ENCODE data around the gene CGN.
"Not testable (repeated sequence)": the region's sequence is repeated elsewhere in the genome, so short reads cannot be mapped to it uniquely, and the experiment has no call there.

CGN gene

GRCh38 chr1:151513626-151514121, 2.5 kb downstream of the CGN start:
- Histone ChIP-seq H3K36me3 (ENCODE audit: control insufficient read depth, insufficient read depth, low read length) (peaks cover 2% of the 10 kb centered on the region), H3K27me3 (ENCODE audit: control insufficient read depth, insufficient read depth, low read length) (no peaks in the 10 kb centered on the region), H3K9ac (ENCODE audit: low read length) (peak overlapping the region; percentile 91), H3K9me3 (ENCODE audit: control insufficient read depth, low read length) (no peaks in the 10 kb centered on the region), H3K4me1 (ENCODE audit: control insufficient read depth, insufficient read depth, low read length) (peaks cover 61% of the 10 kb centered on the region), H3K4me3 (ENCODE audit: low read length) (peak overlapping the region; percentile 53)

DNA sequence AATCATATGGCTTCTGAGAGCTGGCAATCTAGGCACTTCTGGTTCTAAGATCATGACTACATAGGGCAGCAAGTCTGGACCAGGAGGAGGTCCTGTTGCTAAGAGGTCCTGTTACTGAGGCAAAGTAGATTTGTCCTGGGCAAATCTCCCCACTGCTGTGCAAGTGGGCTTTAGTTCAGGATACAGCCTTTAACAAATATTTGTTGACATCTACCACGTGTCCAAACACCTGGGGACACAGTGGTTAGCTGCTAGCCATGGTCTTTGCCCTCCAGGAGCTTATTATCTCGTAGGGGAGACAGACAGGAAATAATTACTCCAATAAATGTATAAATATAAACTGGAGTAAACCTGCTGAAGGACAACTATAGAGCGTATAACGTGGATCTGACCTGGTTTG, 3.2 kb downstream of the CGN start:
- H3K4me1 ChIP-seq (ENCODE audit: control insufficient read depth, insufficient read depth, low read length): peaks cover 57% of the 10 kb centered on the region
- no peaks in the 10 kb centered on the region for H3K9me3 ChIP-seq (ENCODE audit: control insufficient read depth, low read length)
- peaks cover 9% of the 10 kb centered on the region for H3K36me3 ChIP-seq (ENCODE audit: control insufficient read depth, insufficient read depth, low read length)
- no peak overlapping the region for H3K4me3 ChIP-seq (ENCODE audit: low read length)
- H3K27me3 ChIP-seq (ENCODE audit: control insufficient read depth, insufficient read depth, low read length): no peaks in the 10 kb centered on the region
- H3K9ac ChIP-seq (ENCODE audit: low read length): peak overlapping the region; percentile 91

- Histone ChIP-seq H3K9ac (ENCODE audit: low read length) (no peak overlapping the region), H3K4me3 (ENCODE audit: low read length) (no peak overlapping the region), H3K9me3 (ENCODE audit: control insufficient read depth, low read length) (no peaks in the 10 kb centered on the region)
Observed at GRCh38 chr1:151515265-151515664, 4.1 kb downstream of the CGN start.

DNA sequence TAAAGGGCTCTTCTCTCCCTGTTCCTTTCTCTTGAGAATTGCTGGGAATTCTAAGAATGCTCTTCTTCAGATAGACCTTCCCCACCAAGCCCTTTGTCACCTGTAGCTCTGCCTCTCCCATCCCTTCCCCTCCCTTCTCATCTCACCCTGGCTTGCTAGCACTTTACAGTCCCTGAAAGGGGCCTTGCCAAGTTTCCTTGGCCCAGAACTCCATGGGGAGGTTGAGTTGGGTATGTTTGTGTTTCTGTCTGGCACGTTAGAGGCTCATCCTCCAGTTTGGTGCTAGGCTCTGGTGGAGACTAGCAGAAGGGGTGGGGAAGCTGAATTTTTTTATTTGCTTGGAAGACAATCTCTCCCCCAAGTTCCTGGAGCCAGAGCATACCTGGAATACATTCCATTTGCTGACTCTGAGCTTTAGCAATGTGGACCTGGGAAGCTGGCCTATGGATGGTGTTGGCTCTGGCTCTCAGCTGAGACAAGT, 4.9 kb downstream of the CGN start:
- peak overlapping the region; percentile 41 for H3K9ac ChIP-seq (ENCODE audit: low read length)
- no peaks in the 10 kb centered on the region for H3K9me3 ChIP-seq (ENCODE audit: control insufficient read depth, low read length)
- H3K27me3 ChIP-seq (ENCODE audit: control insufficient read depth, insufficient read depth, low read length): no peaks in the 10 kb centered on the region
- H3K4me1 ChIP-seq (ENCODE audit: control insufficient read depth, insufficient read depth, low read length): peaks cover 42% of the 10 kb centered on the region
- H3K4me3 ChIP-seq (ENCODE audit: low read length): no peak overlapping the region
- H3K36me3 ChIP-seq (ENCODE audit: control insufficient read depth, insufficient read depth, low read length): peaks cover 9% of the 10 kb centered on the region

More at GRCh38 chr1:151515265-151515664, 4.1 kb downstream of the CGN start:
- peaks cover 9% of the 10 kb centered on the region for H3K36me3 ChIP-seq (ENCODE audit: control insufficient read depth, insufficient read depth, low read length)
- H3K27me3 ChIP-seq (ENCODE audit: control insufficient read depth, insufficient read depth, low read length): no peaks in the 10 kb centered on the region
- H3K4me1 ChIP-seq (ENCODE audit: control insufficient read depth, insufficient read depth, low read length): peaks cover 48% of the 10 kb centered on the region

GRCh38 chr1:151518431-151518830, 7.2 kb downstream of the CGN start:
- no peak overlapping the region for H3K4me3 ChIP-seq (ENCODE audit: low read length)
- H3K4me1 ChIP-seq (ENCODE audit: control insufficient read depth, insufficient read depth, low read length): peaks cover 24% of the 10 kb centered on the region
- H3K36me3 ChIP-seq (ENCODE audit: control insufficient read depth, insufficient read depth, low read length): peaks cover 9% of the 10 kb centered on the region
- H3K9me3 ChIP-seq (ENCODE audit: control insufficient read depth, low read length): no peaks in the 10 kb centered on the region
- H3K9ac ChIP-seq (ENCODE audit: low read length): no peak overlapping the region
- H3K27me3 ChIP-seq (ENCODE audit: control insufficient read depth, insufficient read depth, low read length): no peaks in the 10 kb centered on the region

DNA sequence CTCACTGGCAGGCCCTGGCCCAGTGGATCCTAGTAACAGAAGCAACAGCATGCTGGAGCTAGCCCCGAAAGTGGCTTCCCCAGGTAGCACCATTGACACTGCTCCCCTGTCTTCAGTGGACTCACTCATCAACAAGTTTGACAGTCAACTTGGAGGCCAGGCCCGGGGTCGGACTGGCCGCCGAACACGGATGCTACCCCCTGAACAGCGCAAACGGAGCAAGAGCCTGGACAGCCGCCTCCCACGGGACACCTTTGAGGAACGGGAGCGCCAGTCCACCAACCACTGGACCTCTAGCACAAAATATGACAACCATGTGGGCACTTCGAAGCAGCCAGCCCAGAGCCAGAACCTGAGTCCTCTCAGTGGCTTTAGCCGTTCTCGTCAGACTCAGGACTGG, 7.7 kb downstream of the CGN start:
- H3K27me3 ChIP-seq (ENCODE audit: control insufficient read depth, insufficient read depth, low read length): no peaks in the 10 kb centered on the region

DNA sequence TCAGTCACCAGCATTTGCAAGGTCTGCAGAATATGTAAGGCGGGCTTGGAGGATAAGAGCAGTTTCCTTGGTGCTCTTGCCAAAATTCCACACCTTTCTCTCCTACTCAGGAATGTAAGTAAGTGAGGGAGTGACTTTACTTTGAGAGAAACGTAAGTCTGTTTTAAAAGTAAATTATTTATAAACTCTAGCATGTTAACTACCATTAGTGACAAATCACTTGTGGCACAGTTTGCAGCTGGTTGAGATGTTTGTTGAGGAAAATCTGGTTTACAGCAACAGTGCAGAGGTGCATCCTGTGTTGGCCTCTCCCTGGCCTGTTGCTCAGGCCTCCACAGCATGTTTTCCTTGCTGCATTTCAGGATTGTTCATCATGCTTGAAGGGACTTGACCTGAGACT, 8.5 kb downstream of the CGN start:
- Histone ChIP-seq H3K9me3 (ENCODE audit: control insufficient read depth, low read length) (no peaks in the 10 kb centered on the region), H3K4me1 (ENCODE audit: control insufficient read depth, insufficient read depth, low read length) (peaks cover 16% of the 10 kb centered on the region), H3K9ac (ENCODE audit: low read length) (no peak overlapping the region), H3K36me3 (ENCODE audit: control insufficient read depth, insufficient read depth, low read length) (peaks cover 9% of the 10 kb centered on the region), H3K27me3 (ENCODE audit: control insufficient read depth, insufficient read depth, low read length) (no peaks in the 10 kb centered on the region), H3K4me3 (ENCODE audit: low read length) (no peak overlapping the region)

More for the DNA sequence above, 7.7 kb downstream of the CGN start:
- peaks cover 9% of the 10 kb centered on the region for H3K36me3 ChIP-seq (ENCODE audit: control insufficient read depth, insufficient read depth, low read length)
- H3K4me1 ChIP-seq (ENCODE audit: control insufficient read depth, insufficient read depth, low read length): peaks cover 23% of the 10 kb centered on the region
- H3K4me3 ChIP-seq (ENCODE audit: low read length): no peak overlapping the region
- no peaks in the 10 kb centered on the region for H3K9me3 ChIP-seq (ENCODE audit: control insufficient read depth, low read length)
- no peak overlapping the region for H3K9ac ChIP-seq (ENCODE audit: low read length)

GRCh38 chr1:151520359-151520758, 9.2 kb downstream of the CGN start:
- Histone ChIP-seq H3K4me3 (ENCODE audit: low read length) (no peak overlapping the region), H3K27me3 (ENCODE audit: control insufficient read depth, insufficient read depth, low read length) (no peaks in the 10 kb centered on the region), H3K4me1 (ENCODE audit: control insufficient read depth, insufficient read depth, low read length) (peaks cover 9% of the 10 kb centered on the region), H3K9ac (ENCODE audit: low read length) (no peak overlapping the region), H3K9me3 (ENCODE audit: control insufficient read depth, low read length) (no peaks in the 10 kb centered on the region), H3K36me3 (ENCODE audit: control insufficient read depth, insufficient read depth, low read length) (peaks cover 9% of the 10 kb centered on the region)

GRCh38 chr1:151522427-151522826, 11.2 kb downstream of the CGN start:
- H3K9me3 ChIP-seq (ENCODE audit: control insufficient read depth, low read length); H3K4me1 ChIP-seq (ENCODE audit: control insufficient read depth, insufficient read depth, low read length); H3K9ac ChIP-seq (ENCODE audit: low read length); H3K36me3 ChIP-seq (ENCODE audit: control insufficient read depth, insufficient read depth, low read length); H3K4me3 ChIP-seq (ENCODE audit: low read length); H3K27me3 ChIP-seq (ENCODE audit: control insufficient read depth, insufficient read depth, low read length): not testable (repeated sequence)

DNA sequence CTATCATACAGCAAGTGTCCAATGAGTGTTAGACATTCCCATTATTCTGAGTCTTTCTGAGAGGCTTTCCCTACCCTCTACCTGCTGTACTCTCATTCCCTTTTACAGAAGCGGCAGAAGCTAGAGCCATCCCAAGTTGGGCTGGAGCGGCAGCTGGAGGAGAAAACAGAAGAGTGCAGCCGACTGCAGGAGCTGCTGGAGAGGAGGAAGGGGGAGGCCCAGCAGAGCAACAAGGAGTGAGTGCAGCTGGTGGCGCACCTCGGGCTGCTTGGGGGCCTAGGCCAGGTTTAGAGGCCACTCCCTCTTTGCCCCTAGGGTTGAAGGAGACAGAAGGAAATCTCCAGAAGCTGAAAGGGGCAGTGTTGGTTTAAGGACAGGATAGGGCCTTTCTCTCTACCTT, 12.1 kb downstream of the CGN start:
- H3K27me3 ChIP-seq (ENCODE audit: control insufficient read depth, insufficient read depth, low read length): no peaks in the 10 kb centered on the region
- H3K36me3 ChIP-seq (ENCODE audit: control insufficient read depth, insufficient read depth, low read length): peaks cover 9% of the 10 kb centered on the region
- no peaks in the 10 kb centered on the region for H3K4me1 ChIP-seq (ENCODE audit: control insufficient read depth, insufficient read depth, low read length)
- H3K9me3 ChIP-seq (ENCODE audit: control insufficient read depth, low read length): no peaks in the 10 kb centered on the region
- no peak overlapping the region for H3K4me3 ChIP-seq (ENCODE audit: low read length)
- no peak overlapping the region for H3K9ac ChIP-seq (ENCODE audit: low read length)

- Histone ChIP-seq H3K4me1 (ENCODE audit: control insufficient read depth, insufficient read depth, low read length) (no peaks in the 10 kb centered on the region), H3K9ac (ENCODE audit: low read length) (no peak overlapping the region), H3K36me3 (ENCODE audit: control insufficient read depth, insufficient read depth, low read length) (no peaks in the 10 kb centered on the region), H3K27me3 (ENCODE audit: control insufficient read depth, insufficient read depth, low read length) (no peaks in the 10 kb centered on the region), H3K9me3 (ENCODE audit: control insufficient read depth, low read length) (no peaks in the 10 kb centered on the region), H3K4me3 (ENCODE audit: low read length) (no peak overlapping the region)
Observed at GRCh38 chr1:151524736-151525135, 13.5 kb downstream of the CGN start.

- H3K36me3 ChIP-seq (ENCODE audit: control insufficient read depth, insufficient read depth, low read length): peaks cover 9% of the 10 kb centered on the region
- H3K9ac ChIP-seq (ENCODE audit: low read length): no peak overlapping the region
- H3K9me3 ChIP-seq (ENCODE audit: control insufficient read depth, low read length): no peaks in the 10 kb centered on the region
- H3K4me1 ChIP-seq (ENCODE audit: control insufficient read depth, insufficient read depth, low read length): no peaks in the 10 kb centered on the region
- H3K4me3 ChIP-seq (ENCODE audit: low read length): no peak overlapping the region
- no peaks in the 10 kb centered on the region for H3K27me3 ChIP-seq (ENCODE audit: control insufficient read depth, insufficient read depth, low read length)
Observed at GRCh38 chr1:151526735-151527525, 15.7 kb downstream of the CGN start.

Measured in mucosa of stomach (tissue), 1 donor.